ENCODE results near the gene ADAM12. TPM values are rescaled to one million over a fixed set of nuclear protein-coding genes. Genes with fewer than 3 reads are reported as not detected.

Gene ADAM12
- total and polyA plus RNA-seq, 9 of the 15 experiments (the other 6 are each of a cell fraction or from before 2014, with no cell fraction given), result not detected

DNA sequence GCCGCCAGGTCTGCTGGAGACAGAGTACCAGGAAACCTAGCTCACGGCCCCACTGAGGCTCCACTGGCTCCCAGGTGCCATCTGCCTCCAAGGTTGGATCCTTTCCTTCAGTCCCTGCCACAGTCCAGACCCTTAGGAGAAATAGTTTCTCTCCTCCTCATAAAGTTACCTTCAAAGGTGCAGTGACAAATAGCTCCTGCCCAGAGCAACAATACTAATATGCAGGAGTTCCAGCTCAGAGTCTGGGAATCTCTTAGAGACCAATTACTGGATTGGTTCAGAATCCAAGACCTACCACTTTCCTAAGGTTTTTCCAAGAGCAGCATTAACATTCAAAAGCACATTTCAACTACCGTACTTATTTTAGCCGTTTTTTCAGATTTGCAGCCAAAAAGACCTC lies 41.0 kb upstream of the ADAM12 start (continued):
- TF ChIP-seq, protein P1, sequence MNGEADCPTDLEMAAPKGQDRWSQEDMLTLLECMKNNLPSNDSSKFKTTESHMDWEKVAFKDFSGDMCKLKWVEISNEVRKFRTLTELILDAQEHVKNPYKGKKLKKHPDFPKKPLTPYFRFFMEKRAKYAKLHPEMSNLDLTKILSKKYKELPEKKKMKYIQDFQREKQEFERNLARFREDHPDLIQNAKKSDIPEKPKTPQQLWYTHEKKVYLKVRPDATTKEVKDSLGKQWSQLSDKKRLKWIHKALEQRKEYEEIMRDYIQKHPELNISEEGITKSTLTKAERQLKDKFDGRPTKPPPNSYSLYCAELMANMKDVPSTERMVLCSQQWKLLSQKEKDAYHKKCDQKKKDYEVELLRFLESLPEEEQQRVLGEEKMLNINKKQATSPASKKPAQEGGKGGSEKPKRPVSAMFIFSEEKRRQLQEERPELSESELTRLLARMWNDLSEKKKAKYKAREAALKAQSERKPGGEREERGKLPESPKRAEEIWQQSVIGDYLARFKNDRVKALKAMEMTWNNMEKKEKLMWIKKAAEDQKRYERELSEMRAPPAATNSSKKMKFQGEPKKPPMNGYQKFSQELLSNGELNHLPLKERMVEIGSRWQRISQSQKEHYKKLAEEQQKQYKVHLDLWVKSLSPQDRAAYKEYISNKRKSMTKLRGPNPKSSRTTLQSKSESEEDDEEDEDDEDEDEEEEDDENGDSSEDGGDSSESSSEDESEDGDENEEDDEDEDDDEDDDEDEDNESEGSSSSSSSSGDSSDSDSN (IDR thresholded peaks at IDR 0.05; ENCODE audit: borderline replicate concordance in 1 of 2, low read depth in 2 of 2, low read length in 2 of 2), result no peak

DNA sequence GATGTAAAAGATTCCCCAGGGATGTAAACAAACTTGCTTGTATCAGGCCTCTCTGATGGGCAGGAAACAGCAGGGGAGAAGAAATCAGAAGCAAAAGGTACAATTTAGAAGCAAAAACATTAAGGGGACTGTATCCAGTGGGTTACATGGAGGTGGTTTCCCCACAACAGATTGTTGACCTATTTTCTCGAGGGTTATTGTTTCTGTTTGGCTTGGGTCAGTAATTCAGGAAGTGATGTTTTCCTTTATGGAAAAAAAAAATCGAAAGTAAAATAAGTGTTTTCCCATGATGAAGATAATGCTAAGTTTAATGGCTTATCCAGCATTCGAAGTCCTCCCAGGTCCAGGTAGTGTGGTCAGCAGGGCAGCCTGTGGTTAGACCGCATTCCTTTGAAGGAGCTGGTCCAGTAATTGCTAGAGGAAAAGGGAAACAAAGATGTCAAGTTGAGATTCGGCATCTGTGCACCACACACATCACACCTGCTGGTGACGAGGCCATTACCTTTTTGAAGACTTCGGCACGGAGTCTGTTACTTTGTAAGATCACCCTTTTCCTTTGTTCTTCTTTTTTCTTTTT lies 37.3 kb upstream of the ADAM12 start:
- no peak overlapping the region for H2AFZ ChIP-seq (ENCODE audit: low read depth, low read length)
- no peak overlapping the region for H3K4me2 ChIP-seq (ENCODE audit: insufficient read depth, low read length)
- intact Hi-C loops (cut with micrococcal nuclease) (no loop called here), in situ Hi-C loops (cut with MboI) (no loop called here)
- no peaks in the 10 kb centered on the region for H4K20me1 ChIP-seq (replicated peaks; ENCODE audit: control insufficient read depth, insufficient read depth, low read length)
- TF ChIP-seq, protein P2, sequence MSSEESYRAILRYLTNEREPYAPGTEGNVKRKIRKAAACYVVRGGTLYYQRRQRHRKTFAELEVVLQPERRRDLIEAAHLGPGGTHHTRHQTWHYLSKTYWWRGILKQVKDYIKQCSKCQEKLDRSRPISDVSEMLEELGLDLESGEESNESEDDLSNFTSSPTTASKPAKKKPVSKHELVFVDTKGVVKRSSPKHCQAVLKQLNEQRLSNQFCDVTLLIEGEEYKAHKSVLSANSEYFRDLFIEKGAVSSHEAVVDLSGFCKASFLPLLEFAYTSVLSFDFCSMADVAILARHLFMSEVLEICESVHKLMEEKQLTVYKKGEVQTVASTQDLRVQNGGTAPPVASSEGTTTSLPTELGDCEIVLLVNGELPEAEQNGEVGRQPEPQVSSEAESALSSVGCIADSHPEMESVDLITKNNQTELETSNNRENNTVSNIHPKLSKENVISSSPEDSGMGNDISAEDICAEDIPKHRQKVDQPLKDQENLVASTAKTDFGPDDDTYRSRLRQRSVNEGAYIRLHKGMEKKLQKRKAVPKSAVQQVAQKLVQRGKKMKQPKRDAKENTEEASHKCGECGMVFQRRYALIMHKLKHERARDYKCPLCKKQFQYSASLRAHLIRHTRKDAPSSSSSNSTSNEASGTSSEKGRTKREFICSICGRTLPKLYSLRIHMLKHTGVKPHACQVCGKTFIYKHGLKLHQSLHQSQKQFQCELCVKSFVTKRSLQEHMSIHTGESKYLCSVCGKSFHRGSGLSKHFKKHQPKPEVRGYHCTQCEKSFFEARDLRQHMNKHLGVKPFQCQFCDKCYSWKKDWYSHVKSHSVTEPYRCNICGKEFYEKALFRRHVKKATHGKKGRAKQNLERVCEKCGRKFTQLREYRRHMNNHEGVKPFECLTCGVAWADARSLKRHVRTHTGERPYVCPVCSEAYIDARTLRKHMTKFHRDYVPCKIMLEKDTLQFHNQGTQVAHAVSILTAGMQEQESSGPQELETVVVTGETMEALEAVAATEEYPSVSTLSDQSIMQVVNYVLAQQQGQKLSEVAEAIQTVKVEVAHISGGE (CRISPR knock-in tag; IDR thresholded peaks at IDR 0.05), result no peak
- TF ChIP-seq POLR2G (IDR thresholded peaks at IDR 0.05; ENCODE audit: low read depth, low read length) (no peak), RBM22 (IDR thresholded peaks at IDR 0.05; ENCODE audit: low read depth, low read length, poor library complexity, severe bottlenecking) (no peak), NR1H2 (CRISPR knock-in tag; IDR thresholded peaks at IDR 0.05) (no peak), XRCC5 (IDR thresholded peaks at IDR 0.05; ENCODE audit: low read depth, low read length) (no peak), WHSC1 (IDR thresholded peaks at IDR 0.05; ENCODE audit: low read length) (no peak), ATF6 (CRISPR knock-in tag; IDR thresholded peaks at IDR 0.05) (no peak), CXXC5 (CRISPR knock-in tag; IDR thresholded peaks at IDR 0.05) (no peak), FUS (optimal IDR thresholded peaks at IDR 0.05; ENCODE audit: low read depth, low read length) (no peak), GATAD2A (IDR thresholded peaks at IDR 0.05) (no peak)
- ChIA-PET POLR2A (no interaction called here), CTCF (ENCODE audit: low intra/inter-chr PET ratio) (no interaction called here)
- no peak overlapping the region for H3K4me3 ChIP-seq
- DNase-seq (ENCODE audit: extremely low read depth in 1 of 4, low spot score in 3 of 4), result no peak
- no peak for ATAC-seq
- 0% methylated on average over 8 of the region's 8 CpGs for WGBS (ENCODE audit: insufficient coverage, low coverage, missing lambda C conversion rate)
- H3K27ac ChIP-seq (ENCODE audit: extremely low read depth, low read depth, low read length), result no peak overlapping the region
- H3K4me1 ChIP-seq (replicated peaks in 1 of 2; ENCODE audit: control insufficient read depth in 2 of 2, insufficient read depth in 2 of 2, low read length in 2 of 2), result no peaks in the 10 kb centered on the region
- H3K9me1 ChIP-seq (ENCODE audit: control insufficient read depth, insufficient read depth, low read length), result no peaks in the 10 kb centered on the region
- H3K9me3 ChIP-seq (replicated peaks; ENCODE audit: control insufficient read depth, insufficient read depth, low read depth, low read length), result no peaks in the 10 kb centered on the region
- no peak for FAIRE-seq
- no peaks in the 10 kb centered on the region for H3K27me3 ChIP-seq (ENCODE audit: control insufficient read depth in 2 of 2, insufficient read depth in 2 of 2, low read length in 2 of 2)
- no peaks in the 10 kb centered on the region for H3K36me3 ChIP-seq (ENCODE audit: control insufficient read depth, insufficient read depth, low read length)
- H3K79me2 ChIP-seq (ENCODE audit: control insufficient read depth, insufficient read depth, low read length), result no peaks in the 10 kb centered on the region
- H3K9ac ChIP-seq (ENCODE audit: insufficient read depth in 1 of 2, low read depth in 2 of 2, low read length in 2 of 2), result no peak overlapping the region
- no TSS peak for BruUV-seq (replicated peaks)

All from K562 (cell line).